Astrocyte of the cerebellum (primary cell): ENCODE measurements around the gene TAGLN3.

Experiments
- DNase-seq: peaks from one replicate; pipeline ENCODE4 v3.0.0-alpha.2; 2011; ENCODE audit warnings: low read depth
- H3K4me3 ChIP-seq: 2 replicates; pipeline ENCODE4 v1.5.1; 2011; ENCODE audit warnings: mild to moderate bottlenecking, low read depth, low read length, moderate library complexity
- in situ Hi-C: cut with HindIII; loops from 2 replicates; pipeline ENCODE4 v1.10.0; 2017; ENCODE audit warnings: low sequenced_read_pairs
- TF ChIP-seq, protein P1 (sequence below): IDR thresholded peaks from 2 replicates; pipeline ENCODE4 v1.5.1; 2012; ENCODE audit warnings: low read length, low read depth, moderate library complexity, mild to moderate bottlenecking; ENCODE audit errors: missing control alignments

The TAGLN3 gene

GRCh38 chr3:111955876-111956275 lies 42.8 kb upstream of the TAGLN3 start:
- TF ChIP-seq, protein P1, sequence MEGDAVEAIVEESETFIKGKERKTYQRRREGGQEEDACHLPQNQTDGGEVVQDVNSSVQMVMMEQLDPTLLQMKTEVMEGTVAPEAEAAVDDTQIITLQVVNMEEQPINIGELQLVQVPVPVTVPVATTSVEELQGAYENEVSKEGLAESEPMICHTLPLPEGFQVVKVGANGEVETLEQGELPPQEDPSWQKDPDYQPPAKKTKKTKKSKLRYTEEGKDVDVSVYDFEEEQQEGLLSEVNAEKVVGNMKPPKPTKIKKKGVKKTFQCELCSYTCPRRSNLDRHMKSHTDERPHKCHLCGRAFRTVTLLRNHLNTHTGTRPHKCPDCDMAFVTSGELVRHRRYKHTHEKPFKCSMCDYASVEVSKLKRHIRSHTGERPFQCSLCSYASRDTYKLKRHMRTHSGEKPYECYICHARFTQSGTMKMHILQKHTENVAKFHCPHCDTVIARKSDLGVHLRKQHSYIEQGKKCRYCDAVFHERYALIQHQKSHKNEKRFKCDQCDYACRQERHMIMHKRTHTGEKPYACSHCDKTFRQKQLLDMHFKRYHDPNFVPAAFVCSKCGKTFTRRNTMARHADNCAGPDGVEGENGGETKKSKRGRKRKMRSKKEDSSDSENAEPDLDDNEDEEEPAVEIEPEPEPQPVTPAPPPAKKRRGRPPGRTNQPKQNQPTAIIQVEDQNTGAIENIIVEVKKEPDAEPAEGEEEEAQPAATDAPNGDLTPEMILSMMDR: no peak
- DNase-seq: no peak
- in situ Hi-C loops: loop anchor here (25.0 kb wide), 1 partner anchor 244 kb away; no protein-coding TSS in a partner anchor
- H3K4me3 ChIP-seq: no peak overlapping the region

- no peak for DNase-seq
- in situ Hi-C loops: loop anchor here (25.0 kb wide), 1 partner anchor 244 kb away; no protein-coding TSS in a partner anchor
- no peak overlapping the region for H3K4me3 ChIP-seq
- TF ChIP-seq, protein P1: no peak
Observed at GRCh38 chr3:111956449-111956848, 42.3 kb upstream of the TAGLN3 start.

- in situ Hi-C loops: loop anchor here (25.0 kb wide), 1 partner anchor 245 kb away; no protein-coding TSS in a partner anchor
- DNase-seq: no peak
- no peak overlapping the region for H3K4me3 ChIP-seq
- TF ChIP-seq, protein P1: no peak
Observed at GRCh38 chr3:111956995-111957734, 41.6 kb upstream of the TAGLN3 start.

DNA sequence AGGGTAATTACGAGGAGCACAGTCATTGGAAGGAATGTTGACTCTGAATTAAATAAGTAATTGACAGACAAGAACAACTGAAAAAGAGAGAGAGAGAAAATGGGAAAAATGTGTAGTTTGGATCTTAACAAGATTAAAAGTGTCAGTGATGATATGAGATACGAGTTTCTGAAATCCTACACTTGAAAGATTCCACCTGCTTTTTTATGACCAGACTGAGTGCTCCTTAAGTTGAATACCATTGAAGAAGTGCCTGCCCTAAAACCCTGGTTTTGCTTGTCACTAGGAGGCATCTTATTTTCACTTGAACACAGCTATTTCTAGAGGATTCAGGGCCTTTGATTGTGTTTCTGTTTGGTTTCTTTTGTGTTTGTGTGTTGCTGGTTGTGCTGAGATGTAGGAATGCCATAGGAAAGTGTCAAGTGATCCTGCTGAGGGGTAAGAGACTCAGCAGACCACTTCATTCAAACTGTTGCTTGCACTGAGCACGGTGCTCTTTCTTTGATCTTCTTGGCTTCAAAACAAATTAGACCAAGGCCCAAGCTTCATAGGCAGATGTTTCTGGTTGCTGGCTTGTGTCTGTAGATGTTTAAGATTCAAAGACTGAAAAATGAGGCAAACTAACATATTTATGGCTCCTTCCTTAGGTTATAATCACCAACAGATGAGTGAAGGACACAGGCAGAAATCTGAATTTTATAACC lies 37.1 kb upstream of the TAGLN3 start:
- H3K4me3 ChIP-seq: no peak overlapping the region
- in situ Hi-C loops: loop anchor here (25.0 kb wide), 1 partner anchor 249 kb away; no protein-coding TSS in a partner anchor
- TF ChIP-seq, protein P1: no peak
- no peak for DNase-seq

DNA sequence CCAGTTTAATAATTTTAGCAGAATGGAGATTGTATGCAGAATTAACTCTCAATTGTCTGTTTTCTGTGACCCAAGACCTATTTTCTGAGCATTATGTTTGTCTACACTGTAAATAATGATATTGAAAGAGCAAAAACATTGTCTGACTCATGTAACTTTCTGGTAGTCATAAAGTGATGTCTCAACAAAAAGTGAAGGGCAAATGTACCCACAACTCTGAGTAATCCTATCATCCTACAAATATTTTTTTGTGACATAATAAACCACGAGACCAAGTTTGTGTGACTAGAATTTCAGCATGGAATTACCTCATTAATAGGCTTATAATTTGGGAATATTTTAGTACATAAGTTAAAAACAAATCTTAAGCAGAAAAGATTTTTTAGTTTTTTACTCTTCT lies 35.3 kb upstream of the TAGLN3 start:
- TF ChIP-seq, protein P1: no peak
- H3K4me3 ChIP-seq: no peak overlapping the region
- DNase-seq: no peak
- in situ Hi-C loops: loop anchor here (25.0 kb wide), 1 partner anchor 251 kb away; no protein-coding TSS in a partner anchor

DNA sequence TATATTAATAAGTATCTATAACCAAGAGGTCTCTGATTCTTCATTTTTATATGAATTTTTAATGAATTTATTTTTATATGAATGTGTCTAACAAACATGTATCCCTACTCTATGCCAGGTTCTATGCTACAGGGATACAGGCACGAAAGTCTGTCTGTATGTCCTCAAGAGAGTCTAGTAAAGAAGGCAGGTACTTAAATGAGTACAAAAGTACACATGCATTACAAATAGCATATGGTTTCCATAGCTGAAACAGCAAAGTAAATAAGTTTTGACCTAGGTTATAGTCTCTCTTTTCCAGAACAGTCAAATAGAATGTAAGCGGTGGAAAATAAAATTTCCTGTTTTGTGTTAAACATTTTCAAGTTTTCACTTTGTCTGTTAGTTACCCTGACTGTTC lies 33.2 kb upstream of the TAGLN3 start:
- TF ChIP-seq, protein P1: no peak
- in situ Hi-C loops: loop anchor here (5.0 to 25.0 kb wide), 3 partner anchors 48 to 253 kb away; no protein-coding TSS in a partner anchor

More for the DNA sequence above, 33.2 kb upstream of the TAGLN3 start:
- no peak overlapping the region for H3K4me3 ChIP-seq
- DNase-seq: no peak
